Measurements from ENCODE around the gene NUBP1.
"Not testable (repeated sequence)": the region's sequence is repeated elsewhere in the genome, so short reads cannot be mapped to it uniquely, and the experiment has no call there.

Gene NUBP1

GRCh38 chr16:10743610-10744369, at the start of gene NUBP1:
Gene NUBP1 (plus strand): TSS chr16:10743842. CDS start chr16:10743864, 22 bp downstream.
- DNase-seq (ENCODE audit: low spot score): peak; percentile 99

- DNase-seq (ENCODE audit: low spot score): no peak
These were observed 49.8 kb upstream of the NUBP1 start for GRCh38 chr16:10693889-10694288.

- no peak for DNase-seq (ENCODE audit: low spot score)
These were observed 49.3 kb upstream of the NUBP1 start for GRCh38 chr16:10694306-10694705.

- DNase-seq (ENCODE audit: low spot score): no peak
These were observed 48.8 kb upstream of the NUBP1 start, which contains the start of gene TEKT5 for GRCh38 chr16:10694830-10695229. Gene TEKT5 (minus strand): TSS chr16:10694930. CDS start chr16:10694873, 57 bp downstream.

GRCh38 chr16:10699756-10700155, 43.9 kb upstream of the NUBP1 start:
- DNase-seq (ENCODE audit: low spot score): no peak

GRCh38 chr16:10708969-10709368, 34.7 kb upstream of the NUBP1 start:
- no peak for DNase-seq (ENCODE audit: low spot score)

- no peak for DNase-seq (ENCODE audit: low spot score)
These were observed 15.4 kb upstream of the NUBP1 start for GRCh38 chr16:10728003-10728887.

- DNase-seq (ENCODE audit: low spot score): no peak
These were observed 14.3 kb upstream of the NUBP1 start for GRCh38 chr16:10729104-10730048.

GRCh38 chr16:10731790-10732189, 11.9 kb upstream of the NUBP1 start:
- no peak for DNase-seq (ENCODE audit: low spot score)

GRCh38 chr16:10737068-10737625, 6.5 kb upstream of the NUBP1 start:
- DNase-seq (ENCODE audit: low spot score): peak; percentile 83

GRCh38 chr16:10738231-10739077, 5.2 kb upstream of the NUBP1 start:
- DNase-seq (ENCODE audit: low spot score): peak; percentile 85

- DNase-seq (ENCODE audit: low spot score): no peak
These were observed 3.4 kb upstream of the NUBP1 start for GRCh38 chr16:10740000-10740844.

GRCh38 chr16:10740845-10741208, 2.8 kb upstream of the NUBP1 start:
- DNase-seq (ENCODE audit: low spot score): no peak

- not testable (repeated sequence) for DNase-seq (ENCODE audit: low spot score)
These were observed 2.4 kb upstream of the NUBP1 start for GRCh38 chr16:10741249-10741648.

GRCh38 chr16:10741844-10742243, 1.8 kb upstream of the NUBP1 start:
- DNase-seq (ENCODE audit: low spot score): no peak

GRCh38 chr16:10743227-10743609, 424 bp upstream of the NUBP1 start:
- no peak for DNase-seq (ENCODE audit: low spot score)

GRCh38 chr16:10744370-10745030, 858 bp downstream of the NUBP1 start:
- DNase-seq (ENCODE audit: low spot score): no peak

- DNase-seq (ENCODE audit: low spot score): no peak
These were observed 2.2 kb downstream of the NUBP1 start for GRCh38 chr16:10745841-10746240.

GRCh38 chr16:10750793-10751192, 7.2 kb downstream of the NUBP1 start:
- DNase-seq (ENCODE audit: low spot score): no peak
